Stimulated activated CD4-positive, alpha-beta T cell treated with anti-CD3 and anti-CD28 coated beads, Interleukin-12 subunit alpha, Interleukin-12 subunit beta, amount 100 ng/mL, for 4 hours (primary cell): Measurements from ENCODE around the gene BUD23.

Experiments
- DNase-seq: peaks from one replicate; pipeline ENCODE4 v3.0.0-alpha.2; 2020

The BUD23 gene

GRCh38 chr7:73742753-73743641 is 59.6 kb downstream of the BUD23 start:
- no peak for DNase-seq

- no peak for DNase-seq
These were observed 63.0 kb downstream of the BUD23 start for GRCh38 chr7:73746378-73746777.
